C4-2B (cell line): Measurements from ENCODE around the gene COLGALT1.

ENCODE experiments used
- ZFX ChIP-seq: fragments of 450-650 bp; IDR thresholded peaks from 2 replicates; pipeline ENCODE4 v1.6.1; 2017
- TF ChIP-seq, protein P1 (sequence below): fragments of 450-650 bp; conservative IDR thresholded peaks from 2 replicates; pipeline ENCODE4 v1.5.1; 2017; ENCODE audit warnings: mild to moderate bottlenecking

DNA sequence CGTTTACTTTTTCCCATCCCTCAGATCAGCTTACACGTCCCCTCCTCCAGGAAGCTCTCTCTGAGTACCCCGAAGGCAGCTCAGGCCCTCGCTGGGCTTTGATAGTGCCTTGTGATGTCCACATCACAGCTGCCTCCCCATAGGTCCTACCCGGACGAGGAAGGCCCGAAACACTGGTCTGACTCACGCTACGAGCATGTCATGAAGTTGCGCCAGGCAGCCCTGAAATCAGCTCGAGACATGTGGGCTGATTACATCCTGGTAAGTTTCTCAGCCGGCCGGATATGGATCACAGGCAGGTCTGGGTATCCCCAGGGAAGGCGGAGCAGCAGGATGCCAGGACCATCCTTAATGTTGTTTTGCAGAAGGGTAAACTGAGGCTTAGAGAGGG, 4.8 kb downstream of the COLGALT1 start:
- TF ChIP-seq, protein P1, sequence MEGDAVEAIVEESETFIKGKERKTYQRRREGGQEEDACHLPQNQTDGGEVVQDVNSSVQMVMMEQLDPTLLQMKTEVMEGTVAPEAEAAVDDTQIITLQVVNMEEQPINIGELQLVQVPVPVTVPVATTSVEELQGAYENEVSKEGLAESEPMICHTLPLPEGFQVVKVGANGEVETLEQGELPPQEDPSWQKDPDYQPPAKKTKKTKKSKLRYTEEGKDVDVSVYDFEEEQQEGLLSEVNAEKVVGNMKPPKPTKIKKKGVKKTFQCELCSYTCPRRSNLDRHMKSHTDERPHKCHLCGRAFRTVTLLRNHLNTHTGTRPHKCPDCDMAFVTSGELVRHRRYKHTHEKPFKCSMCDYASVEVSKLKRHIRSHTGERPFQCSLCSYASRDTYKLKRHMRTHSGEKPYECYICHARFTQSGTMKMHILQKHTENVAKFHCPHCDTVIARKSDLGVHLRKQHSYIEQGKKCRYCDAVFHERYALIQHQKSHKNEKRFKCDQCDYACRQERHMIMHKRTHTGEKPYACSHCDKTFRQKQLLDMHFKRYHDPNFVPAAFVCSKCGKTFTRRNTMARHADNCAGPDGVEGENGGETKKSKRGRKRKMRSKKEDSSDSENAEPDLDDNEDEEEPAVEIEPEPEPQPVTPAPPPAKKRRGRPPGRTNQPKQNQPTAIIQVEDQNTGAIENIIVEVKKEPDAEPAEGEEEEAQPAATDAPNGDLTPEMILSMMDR: no peak
- no peak for TF ChIP-seq ZFX
